ENCODE results near the gene KCNIP4. TPM values are rescaled to one million over a fixed set of nuclear protein-coding genes. Genes with fewer than 3 reads are reported as not detected.

Gene KCNIP4
- total RNA-seq, 1 donor from 2014 or later = not detected

DNA sequence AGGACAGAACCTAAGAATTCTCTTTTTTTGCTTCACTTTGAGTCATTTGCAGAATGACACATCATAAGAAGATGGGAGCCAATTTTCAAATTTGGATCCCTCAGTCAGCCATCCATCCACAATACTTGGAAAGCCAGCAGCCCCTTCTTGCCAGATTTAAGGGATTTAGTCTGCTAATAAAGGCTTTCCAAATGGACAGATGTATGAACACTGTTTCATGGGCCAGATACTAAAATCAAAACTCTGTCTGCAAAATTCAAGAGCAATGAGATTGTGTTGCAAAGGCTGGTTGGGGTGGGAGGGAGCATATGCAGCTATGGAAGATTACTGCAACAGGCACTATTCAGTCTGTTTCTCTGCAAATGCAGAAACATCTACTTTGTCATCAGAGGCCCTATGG lies 37.7 kb upstream of the KCNIP4 start:
- CTCF ChIA-PET = no interaction called here
- TF ChIP-seq, protein P1, sequence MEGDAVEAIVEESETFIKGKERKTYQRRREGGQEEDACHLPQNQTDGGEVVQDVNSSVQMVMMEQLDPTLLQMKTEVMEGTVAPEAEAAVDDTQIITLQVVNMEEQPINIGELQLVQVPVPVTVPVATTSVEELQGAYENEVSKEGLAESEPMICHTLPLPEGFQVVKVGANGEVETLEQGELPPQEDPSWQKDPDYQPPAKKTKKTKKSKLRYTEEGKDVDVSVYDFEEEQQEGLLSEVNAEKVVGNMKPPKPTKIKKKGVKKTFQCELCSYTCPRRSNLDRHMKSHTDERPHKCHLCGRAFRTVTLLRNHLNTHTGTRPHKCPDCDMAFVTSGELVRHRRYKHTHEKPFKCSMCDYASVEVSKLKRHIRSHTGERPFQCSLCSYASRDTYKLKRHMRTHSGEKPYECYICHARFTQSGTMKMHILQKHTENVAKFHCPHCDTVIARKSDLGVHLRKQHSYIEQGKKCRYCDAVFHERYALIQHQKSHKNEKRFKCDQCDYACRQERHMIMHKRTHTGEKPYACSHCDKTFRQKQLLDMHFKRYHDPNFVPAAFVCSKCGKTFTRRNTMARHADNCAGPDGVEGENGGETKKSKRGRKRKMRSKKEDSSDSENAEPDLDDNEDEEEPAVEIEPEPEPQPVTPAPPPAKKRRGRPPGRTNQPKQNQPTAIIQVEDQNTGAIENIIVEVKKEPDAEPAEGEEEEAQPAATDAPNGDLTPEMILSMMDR (IDR thresholded peaks at IDR 0.05) = no peak
- no peaks in the 10 kb centered on the region for H3K36me3 Mint-ChIP-seq (ENCODE audit: low read depth)
- no peaks in the 10 kb centered on the region for H3K27me3 Mint-ChIP-seq
- no peaks in the 10 kb centered on the region for H3K9me3 Mint-ChIP-seq
- H3K4me3 Mint-ChIP-seq = no peak overlapping the region
- intact Hi-C loops (cut with micrococcal nuclease) = no loop called here
- ATAC-seq (ENCODE audit: low read depth) = no peak
- POLR2A ChIA-PET = no interaction called here
- DNase-seq = no peak
- H3K4me1 Mint-ChIP-seq = no peaks in the 10 kb centered on the region
- H3K27ac Mint-ChIP-seq = no peak overlapping the region

DNA sequence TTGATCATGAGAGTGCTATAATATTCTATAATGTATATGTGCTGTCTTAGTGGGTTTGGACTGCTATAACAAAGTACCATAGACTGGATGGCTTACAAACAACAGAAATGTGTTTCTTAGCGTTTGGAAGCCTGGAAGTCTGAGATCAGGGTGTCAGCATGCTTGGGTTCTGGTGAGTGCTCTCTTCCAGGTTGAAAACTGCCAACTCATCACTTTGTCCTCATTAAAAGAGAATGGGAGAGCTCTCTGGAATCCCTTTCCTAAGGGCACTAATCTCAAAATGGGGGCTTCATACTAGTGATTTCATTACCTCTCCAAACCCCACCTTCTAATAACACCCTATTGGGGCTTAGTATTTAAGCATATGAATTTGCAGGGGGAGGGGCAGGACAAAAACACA lies 33.5 kb upstream of the KCNIP4 start:
- Mint-ChIP-seq H3K36me3 (ENCODE audit: low read depth) (no peaks in the 10 kb centered on the region), H3K4me1 (no peaks in the 10 kb centered on the region), H3K9me3 (peaks cover 4% of the 10 kb centered on the region), H3K27ac (no peak overlapping the region), H3K4me3 (no peak overlapping the region), H3K27me3 (no peaks in the 10 kb centered on the region)
- CTCF ChIA-PET = no interaction called here
- POLR2A ChIA-PET = no interaction called here
- ATAC-seq (ENCODE audit: low read depth) (no peak), DNase-seq (no peak)
- intact Hi-C loops (cut with micrococcal nuclease) = no loop called here
- TF ChIP-seq, protein P1 (IDR thresholded peaks at IDR 0.05) = no peak

DNA sequence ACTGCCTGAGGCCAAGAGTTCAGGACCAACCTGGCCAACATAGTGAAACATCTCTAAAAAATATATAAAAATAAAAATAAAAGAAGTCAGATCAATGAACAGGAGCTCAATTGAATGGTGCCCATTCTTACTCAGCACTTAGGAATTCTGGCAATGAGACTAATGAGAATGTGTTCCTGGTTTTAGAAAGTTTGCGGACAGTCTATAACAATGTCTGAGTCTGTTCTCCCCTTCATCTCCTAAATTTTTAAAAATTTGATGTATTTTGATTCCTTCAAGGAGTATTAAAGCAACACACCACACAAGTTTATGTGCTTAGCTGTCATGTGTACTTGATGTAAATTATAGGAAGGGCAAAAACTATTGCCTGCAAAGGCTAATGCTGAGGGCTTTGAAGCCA lies 30.6 kb upstream of the KCNIP4 start:
- CTCF ChIA-PET = interaction anchor here (0.6 kb wide), 1 partner anchor 15 kb away, joined by 3 read pairs; no protein-coding TSS in a partner anchor
- DNase-seq (no peak), ATAC-seq (ENCODE audit: low read depth) (no peak)
- Mint-ChIP-seq H3K4me3 (no peak overlapping the region), H3K9me3 (peaks cover 8% of the 10 kb centered on the region), H3K36me3 (ENCODE audit: low read depth) (no peaks in the 10 kb centered on the region), H3K27me3 (no peaks in the 10 kb centered on the region), H3K27ac (no peak overlapping the region), H3K4me1 (no peaks in the 10 kb centered on the region)
- intact Hi-C loops (cut with micrococcal nuclease) = no loop called here
- TF ChIP-seq, protein P1 (IDR thresholded peaks at IDR 0.05) = no peak
- POLR2A ChIA-PET = no interaction called here

DNA sequence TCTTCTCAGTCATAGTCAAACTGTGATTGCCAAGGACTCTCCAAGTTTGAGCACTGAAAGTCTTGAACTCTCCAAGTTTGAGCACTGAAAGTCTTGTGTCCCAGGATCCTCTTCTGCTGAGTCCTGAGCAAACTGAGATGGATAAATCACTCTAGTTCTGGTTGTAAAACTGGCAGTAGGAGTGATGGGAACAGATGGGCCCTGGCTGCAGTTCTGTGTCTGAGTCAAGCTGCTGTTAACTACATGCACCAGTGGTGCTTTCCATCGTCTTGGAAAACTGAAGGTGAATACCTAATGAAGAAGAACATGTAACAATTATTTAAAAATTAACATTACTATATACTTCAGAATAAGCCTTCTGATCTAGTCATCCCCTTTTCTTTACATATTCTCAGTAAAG lies 27.6 kb upstream of the KCNIP4 start:
- Mint-ChIP-seq H3K4me3 (no peak overlapping the region), H3K9me3 (peaks cover 12% of the 10 kb centered on the region), H3K4me1 (no peaks in the 10 kb centered on the region), H3K36me3 (ENCODE audit: low read depth) (no peaks in the 10 kb centered on the region), H3K27ac (no peak overlapping the region), H3K27me3 (no peaks in the 10 kb centered on the region)
- no peak for DNase-seq
- POLR2A ChIA-PET = no interaction called here
- ATAC-seq (ENCODE audit: low read depth) = no peak
- intact Hi-C loops (cut with micrococcal nuclease) = no loop called here
- TF ChIP-seq, protein P1 (IDR thresholded peaks at IDR 0.05) = no peak
- CTCF ChIA-PET = no interaction called here

DNA sequence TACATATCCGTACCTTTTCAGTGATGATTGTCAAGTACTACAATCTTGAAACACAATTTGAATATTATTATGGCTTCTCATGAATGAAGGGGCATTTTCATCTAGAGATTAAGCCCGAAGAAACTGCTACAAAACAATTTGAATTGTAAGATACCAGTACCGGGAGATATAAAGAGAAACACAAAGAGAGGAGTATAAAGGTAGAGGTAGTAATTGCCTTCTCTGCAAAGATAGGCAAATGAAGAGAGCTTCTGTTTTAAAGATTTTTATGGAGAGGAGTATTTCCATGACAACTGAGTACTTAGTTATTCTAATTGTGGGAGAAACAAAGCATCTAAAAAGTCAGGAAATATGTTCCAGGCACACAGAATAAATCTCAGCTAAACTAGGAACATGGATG lies 25.3 kb upstream of the KCNIP4 start:
- no peaks in the 10 kb centered on the region for H3K4me1 Mint-ChIP-seq
- no peak overlapping the region for H3K27ac Mint-ChIP-seq
- no peak overlapping the region for H3K4me3 Mint-ChIP-seq
- H3K36me3 Mint-ChIP-seq (ENCODE audit: low read depth) = no peaks in the 10 kb centered on the region
- H3K9me3 Mint-ChIP-seq = peaks cover 12% of the 10 kb centered on the region
- intact Hi-C loops (cut with micrococcal nuclease) = no loop called here
- POLR2A ChIA-PET = no interaction called here
- DNase-seq (no peak), ATAC-seq (ENCODE audit: low read depth) (no peak)
- TF ChIP-seq, protein P1 (IDR thresholded peaks at IDR 0.05) = no peak
- no peaks in the 10 kb centered on the region for H3K27me3 Mint-ChIP-seq
- CTCF ChIA-PET = no interaction called here
